HepG2 (cell line): ENCODE measurements around the gene IL13.

Experiments
- CREM ChIP-seq, 2 experiments: sonication (generic) in 1 of 2; formaldehyde crosslinking in 1 of 2; IDR thresholded peaks; 2 replicates each; pipeline versions ENCODE4 v1.4.0 to v1.6.1; 2016 to 2020; ENCODE audit warnings: antibody characterized with exemption in 1 of 2, mild to moderate bottlenecking in 1 of 2, missing genetic modification reagents in 1 of 2
- RAD21 ChIP-seq: fragments of 450-650 bp; formaldehyde crosslinking; IDR thresholded peaks from 2 replicates; pipeline ENCODE4 v1.5.0; 2020; ENCODE audit warnings: mild to moderate bottlenecking

GRCh38 chr5:132680780-132681475 lies 23.0 kb downstream of the IL13 start:
- no peak for TF ChIP-seq RAD21 (CRISPR knock-in tag)
- TF ChIP-seq CREM (IDR thresholded peaks at IDR 0.05), result no peak
- TF ChIP-seq CREM (CRISPR knock-in tag; IDR thresholded peaks at IDR 0.05), result no peak
